Neutrophil (primary cell): ENCODE measurements around the gene DCLK1.

ENCODE experiments used
- H3K27ac ChIP-seq: fragments of 200-600 bp; sonication (generic); 2 replicates; pipeline ENCODE4 v1.5.1; 2016; ENCODE audit warnings: mild to moderate bottlenecking, moderate library complexity
- H3K27me3 ChIP-seq: fragments of 200-600 bp; sonication (generic); 2 replicates; pipeline ENCODE4 v1.6.0; 2016; ENCODE audit warnings: mild to moderate bottlenecking
- H3K36me3 ChIP-seq: fragments of 200-600 bp; sonication (generic); 2 replicates; pipeline ENCODE4 v1.5.1; 2017
- H3K4me1 ChIP-seq, 2 experiments: fragments of 200-600 bp in 1 of 2; sonication (generic) in 1 of 2; 1 replicate in 1 of 2; 2 replicates in 1 of 2; pipeline versions ENCODE4 v1.5.1 to v1.6.1; 2013 to 2016; ENCODE audit warnings: low read depth in 1 of 2, low read length in 1 of 2, mild to moderate bottlenecking in 1 of 2, moderate library complexity in 1 of 2; ENCODE audit not compliant: control insufficient read depth in 1 of 2, insufficient read depth in 1 of 2
- H3K4me3 ChIP-seq, 2 experiments: fragments of 200-600 bp in 1 of 2; sonication (generic) in 1 of 2; 1 replicate in 1 of 2; 2 replicates in 1 of 2; pipeline ENCODE4 v1.5.1; 2013 to 2016; ENCODE audit warnings: low read depth in 1 of 2, low read length in 1 of 2, mild to moderate bottlenecking in 1 of 2, moderate library complexity in 1 of 2
- H3K9me3 ChIP-seq: fragments of 200-600 bp; sonication (generic); 2 replicates; pipeline ENCODE4 v1.5.1; 2016
- TF ChIP-seq, protein P1 (sequence below): fragments of 200-600 bp; sonication (generic); IDR thresholded peaks from 2 replicates; pipeline ENCODE4 v1.5.1; 2016; ENCODE audit warnings: antibody characterized with exemption

The DCLK1 gene

GRCh38 chr13:35763060-35763781, 368.0 kb downstream of the DCLK1 start:
- TF ChIP-seq, protein P1, sequence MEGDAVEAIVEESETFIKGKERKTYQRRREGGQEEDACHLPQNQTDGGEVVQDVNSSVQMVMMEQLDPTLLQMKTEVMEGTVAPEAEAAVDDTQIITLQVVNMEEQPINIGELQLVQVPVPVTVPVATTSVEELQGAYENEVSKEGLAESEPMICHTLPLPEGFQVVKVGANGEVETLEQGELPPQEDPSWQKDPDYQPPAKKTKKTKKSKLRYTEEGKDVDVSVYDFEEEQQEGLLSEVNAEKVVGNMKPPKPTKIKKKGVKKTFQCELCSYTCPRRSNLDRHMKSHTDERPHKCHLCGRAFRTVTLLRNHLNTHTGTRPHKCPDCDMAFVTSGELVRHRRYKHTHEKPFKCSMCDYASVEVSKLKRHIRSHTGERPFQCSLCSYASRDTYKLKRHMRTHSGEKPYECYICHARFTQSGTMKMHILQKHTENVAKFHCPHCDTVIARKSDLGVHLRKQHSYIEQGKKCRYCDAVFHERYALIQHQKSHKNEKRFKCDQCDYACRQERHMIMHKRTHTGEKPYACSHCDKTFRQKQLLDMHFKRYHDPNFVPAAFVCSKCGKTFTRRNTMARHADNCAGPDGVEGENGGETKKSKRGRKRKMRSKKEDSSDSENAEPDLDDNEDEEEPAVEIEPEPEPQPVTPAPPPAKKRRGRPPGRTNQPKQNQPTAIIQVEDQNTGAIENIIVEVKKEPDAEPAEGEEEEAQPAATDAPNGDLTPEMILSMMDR = no peak

GRCh38 chr13:35761440-35762252, 369.5 kb downstream of the DCLK1 start:
- no peaks in the 10 kb centered on the region for H3K4me1 ChIP-seq
- TF ChIP-seq, protein P1 = no peak
- no peaks in the 10 kb centered on the region for H3K27me3 ChIP-seq
- peaks cover 3% of the 10 kb centered on the region for H3K9me3 ChIP-seq
- no peak overlapping the region for H3K27ac ChIP-seq
- no peak overlapping the region for H3K4me3 ChIP-seq
- no peaks in the 10 kb centered on the region for H3K36me3 ChIP-seq

More at GRCh38 chr13:35763060-35763781, 368.0 kb downstream of the DCLK1 start:
- no peaks in the 10 kb centered on the region for H3K36me3 ChIP-seq
- H3K4me1 ChIP-seq = no peaks in the 10 kb centered on the region
- H3K9me3 ChIP-seq = peaks cover 3% of the 10 kb centered on the region
- no peak overlapping the region for H3K27ac ChIP-seq
- H3K4me3 ChIP-seq = no peak overlapping the region
- no peaks in the 10 kb centered on the region for H3K27me3 ChIP-seq

- no peak overlapping the region for H3K4me3 ChIP-seq
- H3K9me3 ChIP-seq = peaks cover 3% of the 10 kb centered on the region
- H3K27ac ChIP-seq = no peak overlapping the region
- TF ChIP-seq, protein P1 = no peak
- no peaks in the 10 kb centered on the region for H3K4me1 ChIP-seq
- no peaks in the 10 kb centered on the region for H3K27me3 ChIP-seq
- H3K36me3 ChIP-seq = no peaks in the 10 kb centered on the region
Measured at GRCh38 chr13:35760735-35761281, 370.4 kb downstream of the DCLK1 start.

- H3K27me3 ChIP-seq = no peaks in the 10 kb centered on the region
- no peaks in the 10 kb centered on the region for H3K9me3 ChIP-seq
- H3K27ac ChIP-seq = no peak overlapping the region
- TF ChIP-seq, protein P1 = no peak
- H3K4me1 ChIP-seq = no peaks in the 10 kb centered on the region
- no peaks in the 10 kb centered on the region for H3K36me3 ChIP-seq
- no peak overlapping the region for H3K4me3 ChIP-seq
Measured at GRCh38 chr13:35747594-35747993, 383.6 kb downstream of the DCLK1 start.

- Histone ChIP-seq H3K4me3 (no peak overlapping the region), H3K27me3 (no peaks in the 10 kb centered on the region), H3K9me3 (no peaks in the 10 kb centered on the region), H3K27ac (no peak overlapping the region), H3K4me1 (no peaks in the 10 kb centered on the region), H3K36me3 (no peaks in the 10 kb centered on the region)
- TF ChIP-seq, protein P1 = no peak
Measured at GRCh38 chr13:35744566-35745178, 386.5 kb downstream of the DCLK1 start.
